Activated CD8-positive, alpha-beta memory T cell treated with anti-CD3 and anti-CD28 coated beads, Interleukin-2, amount 10 ng/mL, durations not matched to agents 7 days and 5 days (primary cell): Measurements from ENCODE around the gene AGBL4. TPM values are rescaled to one million over a fixed set of nuclear protein-coding genes. Genes with fewer than 3 reads are reported as not detected.

Experiments
- ATAC-seq: fragments of 150-1000 bp; cut with Tn5 transposase; one replicate; pipeline ENCODE4 v1.10.0; 2021; ENCODE audit warnings: moderate library complexity
- CTCF ChIA-PET: fragments of 350-600 bp; sonication (Branson Sonifier 250); formaldehyde crosslinking; loops from one replicate; lab custom pipeline; 2021; ENCODE audit warnings: antibody characterized with exemption; lab: Charles Lee
- DNase-seq: peaks from one replicate; pipeline ENCODE4 v3.0.0-alpha.2; 2020
- H3K27ac Mint-ChIP-seq: one replicate; pipeline ENCODE4 v1.8.0; 2021; ENCODE audit warnings: mild to moderate bottlenecking, mixed read lengths
- H3K27me3 Mint-ChIP-seq: one replicate; pipeline ENCODE4 v1.8.0; 2021; ENCODE audit warnings: mixed read lengths
- H3K36me3 Mint-ChIP-seq: one replicate; pipeline ENCODE4 v1.8.0; 2021; ENCODE audit warnings: mild to moderate bottlenecking, mixed read lengths
- H3K4me1 Mint-ChIP-seq: one replicate; pipeline ENCODE4 v1.8.0; 2021; ENCODE audit warnings: mixed read lengths
- H3K4me3 Mint-ChIP-seq: one replicate; pipeline ENCODE4 v1.8.0; 2021; ENCODE audit warnings: mild to moderate bottlenecking, moderate library complexity, mixed read lengths
- H3K9me3 Mint-ChIP-seq: one replicate; pipeline ENCODE4 v1.8.0; 2022; ENCODE audit warnings: low read depth, mixed read lengths
- total RNA-seq, 2 experiments: library from RNA; stranded (reverse); gene quantifications; one replicate each; pipeline ENCODE4 v1.2.3, GENCODE V29; 2021

Gene AGBL4
- total RNA-seq, 2 experiments from 2014 or later = not detected

GRCh38 chr1:48695161-48695560 lies 1328.6 kb downstream of the AGBL4 start:
- Mint-ChIP-seq H3K27ac (no peak overlapping the region), H3K36me3 (no peaks in the 10 kb centered on the region), H3K4me1 (no peaks in the 10 kb centered on the region), H3K9me3 (no peaks in the 10 kb centered on the region), H3K4me3 (no peak overlapping the region), H3K27me3 (no peaks in the 10 kb centered on the region)
- DNase-seq = no peak
- CTCF ChIA-PET = no interaction called here
- no peak for ATAC-seq

GRCh38 chr1:48693674-48694320 lies 1330.0 kb downstream of the AGBL4 start:
- Mint-ChIP-seq H3K27me3 (no peaks in the 10 kb centered on the region), H3K27ac (no peak overlapping the region), H3K36me3 (no peaks in the 10 kb centered on the region), H3K9me3 (no peaks in the 10 kb centered on the region), H3K4me1 (no peaks in the 10 kb centered on the region), H3K4me3 (no peak overlapping the region)
- ATAC-seq = no peak
- no peak for DNase-seq
- CTCF ChIA-PET = no interaction called here

GRCh38 chr1:48693180-48693579 lies 1330.6 kb downstream of the AGBL4 start:
- CTCF ChIA-PET = no interaction called here
- no peak overlapping the region for H3K4me3 Mint-ChIP-seq
- H3K4me1 Mint-ChIP-seq = no peaks in the 10 kb centered on the region
- no peaks in the 10 kb centered on the region for H3K9me3 Mint-ChIP-seq
- H3K36me3 Mint-ChIP-seq = no peaks in the 10 kb centered on the region
- no peak for DNase-seq
- H3K27me3 Mint-ChIP-seq = no peaks in the 10 kb centered on the region
- H3K27ac Mint-ChIP-seq = no peak overlapping the region
- no peak for ATAC-seq

DNA sequence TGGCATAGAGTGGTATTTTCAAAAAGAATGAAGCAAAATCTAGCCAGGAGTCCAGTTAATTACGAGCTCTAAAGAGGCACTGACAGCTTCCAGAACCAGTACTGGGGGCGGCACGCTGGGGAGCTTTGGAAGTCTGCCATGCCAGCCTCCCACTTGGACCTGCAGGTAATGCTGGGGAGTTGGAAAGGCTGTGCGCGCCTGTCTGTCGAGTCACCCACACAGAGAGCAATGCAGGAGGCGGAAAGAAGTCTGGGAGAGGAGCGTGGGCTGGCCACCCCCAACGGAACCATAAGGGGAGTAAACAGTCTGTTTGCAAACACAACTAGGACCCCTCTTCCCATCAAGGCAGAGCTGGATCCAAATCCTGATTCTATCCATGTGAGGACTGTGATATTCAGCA lies 1331.5 kb downstream of the AGBL4 start:
- Mint-ChIP-seq H3K4me3 (no peak overlapping the region), H3K9me3 (no peaks in the 10 kb centered on the region), H3K4me1 (no peaks in the 10 kb centered on the region), H3K36me3 (no peaks in the 10 kb centered on the region), H3K27ac (no peak overlapping the region), H3K27me3 (no peaks in the 10 kb centered on the region)
- CTCF ChIA-PET = no interaction called here
- ATAC-seq = no peak
- no peak for DNase-seq

DNA sequence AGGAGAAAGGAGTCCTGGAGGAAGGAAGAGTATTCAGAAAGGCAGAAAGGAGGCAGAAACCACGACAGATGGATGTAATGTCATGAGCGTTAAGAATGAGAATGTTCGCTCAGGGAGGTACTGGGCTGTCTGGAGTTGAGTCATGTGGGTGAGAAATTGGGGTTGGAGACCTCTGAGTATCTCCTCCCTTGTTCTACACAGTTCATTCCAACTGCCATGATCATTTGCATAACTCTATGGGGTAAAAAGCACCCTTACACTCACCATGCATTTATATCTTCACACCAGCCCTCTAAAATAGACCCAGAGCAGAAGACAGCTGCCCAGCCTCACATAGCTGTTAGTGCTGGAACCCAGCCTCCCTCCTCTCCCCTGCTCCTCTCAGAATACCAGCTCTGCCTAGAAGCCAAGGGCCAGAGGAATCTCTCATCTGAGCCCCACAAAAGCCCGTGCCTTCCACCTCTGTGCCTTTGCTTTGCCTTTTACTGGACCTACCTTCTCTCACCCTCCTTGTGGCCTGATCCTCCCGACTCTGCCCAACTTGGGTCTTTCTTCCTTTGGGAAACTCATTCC lies 1332.2 kb downstream of the AGBL4 start:
- no peaks in the 10 kb centered on the region for H3K4me1 Mint-ChIP-seq
- H3K36me3 Mint-ChIP-seq = no peaks in the 10 kb centered on the region
- no peaks in the 10 kb centered on the region for H3K9me3 Mint-ChIP-seq
- CTCF ChIA-PET = no interaction called here
- DNase-seq = no peak
- H3K27ac Mint-ChIP-seq = no peak overlapping the region
- no peak overlapping the region for H3K4me3 Mint-ChIP-seq
- no peak for ATAC-seq
- H3K27me3 Mint-ChIP-seq = no peaks in the 10 kb centered on the region

GRCh38 chr1:48688102-48688760 lies 1335.5 kb downstream of the AGBL4 start:
- DNase-seq (no peak), ATAC-seq (no peak)
- Mint-ChIP-seq H3K9me3 (no peaks in the 10 kb centered on the region), H3K36me3 (no peaks in the 10 kb centered on the region), H3K4me3 (no peak overlapping the region), H3K4me1 (no peaks in the 10 kb centered on the region), H3K27me3 (no peaks in the 10 kb centered on the region), H3K27ac (no peak overlapping the region)
- CTCF ChIA-PET = interaction anchor here (1.3 kb wide), 1 partner anchor 11 kb away, joined by 6 read pairs; no protein-coding TSS in a partner anchor

DNA sequence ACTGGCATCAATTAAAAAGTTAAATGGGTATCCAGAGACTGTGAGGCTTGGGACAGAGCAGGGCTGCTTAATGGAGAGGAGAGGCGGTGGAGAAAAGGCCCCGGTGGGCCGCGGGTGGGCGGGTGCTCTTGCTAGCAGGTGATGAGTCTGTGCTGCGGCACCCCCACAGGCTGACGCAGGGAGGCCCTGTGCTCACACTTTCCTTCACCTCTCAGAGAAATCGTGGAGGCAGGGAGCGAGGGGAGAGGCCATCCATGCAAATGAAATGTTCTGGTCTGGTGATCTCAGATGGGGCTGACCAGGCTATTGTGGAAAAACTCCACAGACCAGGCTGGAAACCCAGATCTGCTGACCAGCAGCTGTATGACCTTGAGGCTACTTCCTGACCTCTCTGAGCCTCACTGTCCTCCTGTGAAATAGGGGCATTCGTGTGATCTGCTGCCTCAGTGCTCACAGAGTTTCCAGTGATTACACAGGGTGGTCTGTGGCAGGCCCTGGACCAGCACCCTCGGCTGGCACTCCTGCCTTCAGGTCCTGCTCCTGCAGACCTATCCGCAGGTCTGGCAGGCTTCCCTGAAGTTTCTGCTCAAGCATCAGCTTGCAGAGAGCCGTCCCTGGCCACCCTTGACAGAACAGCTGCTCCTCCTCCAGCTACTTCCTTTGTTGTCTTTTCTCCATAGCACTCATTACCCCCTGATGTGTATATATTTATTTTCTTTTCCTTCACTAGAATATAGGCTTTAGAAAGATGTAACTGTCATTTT lies 1336.3 kb downstream of the AGBL4 start:
- CTCF ChIA-PET = interaction anchor here (1.3 kb wide), 1 partner anchor 10 kb away, joined by 6 read pairs; no protein-coding TSS in a partner anchor
- H3K4me3 Mint-ChIP-seq = no peak overlapping the region
- H3K36me3 Mint-ChIP-seq = no peaks in the 10 kb centered on the region
- H3K27ac Mint-ChIP-seq = no peak overlapping the region
- no peak for DNase-seq
- no peak for ATAC-seq
- no peaks in the 10 kb centered on the region for H3K9me3 Mint-ChIP-seq
- no peaks in the 10 kb centered on the region for H3K27me3 Mint-ChIP-seq
- no peaks in the 10 kb centered on the region for H3K4me1 Mint-ChIP-seq

- DNase-seq (no peak), ATAC-seq (no peak)
- no peak overlapping the region for H3K27ac Mint-ChIP-seq
- no peaks in the 10 kb centered on the region for H3K36me3 Mint-ChIP-seq
- no peak overlapping the region for H3K4me3 Mint-ChIP-seq
- CTCF ChIA-PET = no interaction called here
- no peaks in the 10 kb centered on the region for H3K9me3 Mint-ChIP-seq
- no peaks in the 10 kb centered on the region for H3K27me3 Mint-ChIP-seq
- H3K4me1 Mint-ChIP-seq = no peaks in the 10 kb centered on the region
Observed at GRCh38 chr1:48686159-48686558, 1337.6 kb downstream of the AGBL4 start.

DNA sequence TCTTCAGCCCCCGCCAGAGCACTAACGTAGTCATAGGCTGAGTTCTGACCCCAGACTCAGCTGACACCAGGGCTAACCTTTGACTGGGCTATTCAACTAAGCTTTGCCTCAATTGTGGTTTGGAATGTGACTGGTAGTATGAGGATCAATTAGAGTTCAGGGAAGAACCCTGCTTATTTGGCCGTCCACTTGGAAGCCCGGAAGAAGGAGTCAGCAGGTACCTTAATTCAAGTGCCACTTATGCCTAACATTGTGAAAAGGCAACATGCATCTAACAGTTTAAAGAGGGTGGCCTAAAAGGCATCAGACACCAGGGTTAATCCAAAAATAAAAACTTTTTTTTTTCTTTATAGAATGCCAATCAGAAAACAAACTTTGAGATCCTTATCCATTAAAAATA lies 1339.4 kb downstream of the AGBL4 start:
- Mint-ChIP-seq H3K36me3 (no peaks in the 10 kb centered on the region), H3K4me3 (no peak overlapping the region), H3K27me3 (no peaks in the 10 kb centered on the region), H3K9me3 (no peaks in the 10 kb centered on the region), H3K4me1 (no peaks in the 10 kb centered on the region), H3K27ac (no peak overlapping the region)
- CTCF ChIA-PET = no interaction called here
- DNase-seq = no peak
- ATAC-seq = no peak

DNA sequence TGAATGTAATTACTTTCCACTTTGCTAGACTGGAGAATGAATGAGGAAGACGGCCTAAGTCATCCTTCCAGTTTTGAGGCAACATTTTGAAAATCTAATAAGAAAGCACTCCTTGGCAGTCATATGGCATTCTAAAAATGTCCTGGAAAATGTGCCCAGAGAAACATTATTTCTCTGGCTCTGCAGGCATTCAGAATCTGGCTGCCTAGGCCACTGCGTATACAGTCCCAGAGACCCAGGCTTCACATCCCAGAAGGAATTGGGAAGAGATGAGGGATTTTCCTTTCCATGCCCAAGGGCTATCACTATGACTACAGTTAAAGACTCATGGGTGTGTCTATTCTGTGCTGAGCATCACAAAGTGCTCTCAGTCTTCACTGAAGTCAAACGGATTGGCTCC lies 1339.9 kb downstream of the AGBL4 start:
- H3K9me3 Mint-ChIP-seq = no peaks in the 10 kb centered on the region
- H3K27ac Mint-ChIP-seq = no peak overlapping the region
- ATAC-seq = no peak
- CTCF ChIA-PET = no interaction called here
- DNase-seq = no peak
- H3K27me3 Mint-ChIP-seq = no peaks in the 10 kb centered on the region
- H3K4me3 Mint-ChIP-seq = no peak overlapping the region
- no peaks in the 10 kb centered on the region for H3K36me3 Mint-ChIP-seq
- H3K4me1 Mint-ChIP-seq = no peaks in the 10 kb centered on the region

GRCh38 chr1:48681476-48682305 lies 1342.1 kb downstream of the AGBL4 start:
- H3K27me3 Mint-ChIP-seq = no peaks in the 10 kb centered on the region
- CTCF ChIA-PET = no interaction called here

GRCh38 chr1:48680411-48681035 lies 1343.2 kb downstream of the AGBL4 start:
- Mint-ChIP-seq H3K4me3 (no peak overlapping the region), H3K27ac (no peak overlapping the region), H3K36me3 (no peaks in the 10 kb centered on the region), H3K4me1 (no peaks in the 10 kb centered on the region), H3K27me3 (no peaks in the 10 kb centered on the region), H3K9me3 (no peaks in the 10 kb centered on the region)
- CTCF ChIA-PET = no interaction called here
- ATAC-seq (no peak), DNase-seq (no peak)

More at GRCh38 chr1:48681476-48682305, 1342.1 kb downstream of the AGBL4 start:
- no peaks in the 10 kb centered on the region for H3K4me1 Mint-ChIP-seq
- no peak overlapping the region for H3K27ac Mint-ChIP-seq
- DNase-seq = no peak
- H3K36me3 Mint-ChIP-seq = no peaks in the 10 kb centered on the region
- no peaks in the 10 kb centered on the region for H3K9me3 Mint-ChIP-seq
- no peak for ATAC-seq
- H3K4me3 Mint-ChIP-seq = no peak overlapping the region
